ENCODE results near the gene ST7L.

- no peak for TF ChIP-seq CTCF (IDR thresholded peaks at IDR 0.05)
- no peak for TF ChIP-seq POLR2A (IDR thresholded peaks at IDR 0.05)
Observed at GRCh38 chr1:112515311-112516009, 103.5 kb downstream of the ST7L start.

All from Peyer's patch (tissue), 4 donors.